ENCODE data around the gene CCDC134.

Gene CCDC134

DNA sequence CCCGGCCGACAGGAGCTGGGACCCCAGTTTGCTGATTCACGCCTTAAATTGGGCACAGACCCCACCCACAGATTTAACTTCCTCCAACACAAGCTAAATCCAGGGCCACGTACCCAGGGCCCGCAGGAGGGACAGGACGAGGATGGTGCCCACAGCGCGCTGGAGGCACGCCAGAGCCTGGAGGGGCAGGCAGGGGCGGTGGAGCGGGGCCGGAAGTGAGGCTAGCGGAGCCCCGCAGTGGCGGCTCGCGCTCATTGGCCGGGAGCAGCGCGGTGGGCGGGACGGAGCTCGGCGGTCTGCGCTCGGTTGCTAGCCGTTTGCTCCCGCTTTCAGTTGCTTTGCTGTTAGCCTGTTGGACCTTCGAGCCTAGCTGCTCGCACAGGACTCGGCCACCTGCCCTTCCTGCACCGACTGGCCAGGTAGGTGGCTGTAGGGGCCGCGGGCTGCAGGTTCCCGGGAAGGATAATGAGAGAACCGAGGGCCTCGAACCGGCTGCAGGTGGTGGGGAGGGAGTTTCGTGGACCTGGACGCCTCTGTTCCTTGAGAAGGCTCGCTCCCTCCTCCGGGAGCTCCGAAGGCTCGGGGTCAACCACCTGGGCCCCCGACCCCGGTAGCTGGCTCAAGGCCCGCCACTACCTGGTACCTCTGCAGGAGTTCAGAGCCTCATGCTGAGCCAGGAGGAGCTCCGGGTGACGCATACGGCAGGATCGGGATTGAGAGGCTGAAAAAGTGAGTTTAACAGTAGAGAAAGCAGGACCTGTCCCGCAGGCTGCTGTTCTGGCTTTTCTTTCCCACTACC lies at the start of gene CCDC134:
Gene CCDC134, plus strand, starts transcription at position 332 of the 799 bp plus-strand sequence. CDS start 8,212 bp downstream, outside the sequence.
- peak; percentile 84 for DNase-seq

DNA sequence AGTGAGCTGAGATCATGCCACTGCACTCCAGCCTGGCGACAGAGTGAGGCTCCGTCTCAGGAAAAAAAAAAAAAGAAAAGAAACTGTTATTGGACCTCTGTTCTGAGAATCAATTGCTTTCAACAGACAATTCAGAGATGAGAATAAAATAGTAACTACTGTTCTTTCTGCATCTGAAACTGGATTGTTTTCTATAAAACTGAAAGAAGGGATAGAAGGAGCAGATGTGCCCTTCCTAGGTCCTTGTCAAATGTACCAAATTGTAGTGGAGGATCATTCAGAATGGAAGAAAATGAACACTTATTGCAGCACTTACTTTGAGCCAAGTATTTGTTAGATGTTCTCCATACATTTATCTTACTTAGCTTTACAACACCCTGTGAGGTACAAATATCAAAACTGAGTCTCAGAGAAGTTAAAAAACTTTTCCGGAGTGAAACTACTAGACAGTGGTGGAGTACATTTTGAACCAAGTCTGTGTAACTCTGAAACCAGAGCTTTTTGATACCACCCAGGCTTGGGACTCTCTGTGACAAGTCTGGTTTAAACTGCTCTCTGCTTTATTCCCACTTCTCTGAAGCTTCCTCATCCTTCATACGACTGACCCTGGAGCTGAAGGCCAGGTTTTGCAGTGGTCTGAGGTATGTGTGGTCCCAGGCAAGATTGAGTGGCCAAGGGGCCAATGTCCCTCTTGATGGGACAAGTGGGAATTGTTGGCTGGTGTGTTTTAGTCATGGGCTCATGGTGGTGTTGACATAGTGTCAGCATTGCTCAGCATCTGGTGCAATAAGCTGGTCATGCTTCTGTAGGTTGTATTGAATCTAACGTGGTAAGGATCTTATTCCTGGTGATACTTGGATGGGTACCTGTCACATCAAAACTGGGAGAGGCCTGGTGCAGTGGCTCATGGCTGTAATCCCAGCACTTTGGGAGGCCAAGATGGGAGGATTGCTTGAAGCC lies 48.2 kb upstream of the CCDC134 start:
- DNase-seq: no peak

DNA sequence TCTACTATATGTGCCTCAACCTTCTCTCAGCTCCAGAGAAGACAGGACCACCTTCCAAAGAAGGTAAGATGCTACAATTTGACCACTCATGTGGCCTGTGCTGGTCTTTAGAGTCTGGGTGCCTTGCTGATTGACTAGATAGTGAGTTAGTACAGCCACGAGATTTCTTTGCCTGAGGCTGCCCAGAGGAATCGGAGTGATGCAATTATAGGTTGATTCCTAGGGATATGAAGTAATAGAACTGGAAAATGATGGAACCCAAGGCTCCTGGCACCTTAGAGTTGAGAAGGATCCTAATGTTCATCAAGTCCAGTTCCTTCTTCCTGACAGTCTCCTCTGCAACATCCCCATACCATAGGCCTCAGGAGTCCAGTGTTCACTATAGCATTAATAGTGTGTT lies 46.5 kb upstream of the CCDC134 start:
- DNase-seq: no peak

- peak; percentile 6 for DNase-seq
These were observed 43.0 kb upstream of the CCDC134 start for GRCh38 chr22:41757502-41757901.

DNA sequence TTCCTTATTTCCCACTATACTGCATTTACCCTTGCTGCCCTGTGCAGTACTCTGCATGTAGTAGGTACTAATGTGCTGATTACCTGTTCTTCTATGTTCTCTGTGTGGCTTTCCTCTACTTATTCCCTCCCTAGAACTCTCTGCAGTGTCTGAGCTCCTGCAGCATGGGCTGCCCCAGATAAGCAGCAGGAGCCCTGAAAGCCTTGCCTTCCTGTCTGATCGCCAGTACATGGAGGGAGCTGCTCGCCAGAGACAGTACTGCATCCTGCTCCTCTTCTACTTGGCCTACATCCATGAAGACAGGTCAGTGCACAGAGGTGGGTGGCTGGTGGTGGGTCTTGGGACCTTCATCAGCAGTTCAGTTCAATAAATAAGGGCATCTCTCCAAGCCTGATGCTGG lies 42.2 kb upstream of the CCDC134 start:
- no peak for DNase-seq

- DNase-seq: peak; percentile 98
These were observed 37.3 kb upstream of the CCDC134 start for GRCh38 chr22:41762980-41763779.

GRCh38 chr22:41766476-41766875 lies 34.0 kb upstream of the CCDC134 start:
- DNase-seq: no peak

DNA sequence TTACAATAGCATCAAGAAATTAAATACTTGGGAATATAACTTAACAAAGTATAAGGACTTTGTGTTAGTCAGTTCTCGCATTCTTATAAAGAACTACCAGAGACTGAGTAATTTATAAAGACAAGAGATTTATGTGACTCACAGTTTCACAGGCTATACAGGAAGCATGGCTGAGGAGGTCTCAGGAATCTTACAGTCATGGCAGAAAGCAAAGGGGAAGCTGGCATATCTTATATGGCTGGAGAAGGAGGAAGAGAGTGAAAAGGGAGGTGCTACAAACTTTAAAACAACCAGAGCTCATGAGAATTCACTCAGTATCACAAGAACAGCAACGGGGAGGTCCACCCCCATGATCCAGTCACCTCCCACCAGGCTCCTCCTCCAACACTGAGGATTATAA lies 32.0 kb upstream of the CCDC134 start:
- DNase-seq: no peak

DNA sequence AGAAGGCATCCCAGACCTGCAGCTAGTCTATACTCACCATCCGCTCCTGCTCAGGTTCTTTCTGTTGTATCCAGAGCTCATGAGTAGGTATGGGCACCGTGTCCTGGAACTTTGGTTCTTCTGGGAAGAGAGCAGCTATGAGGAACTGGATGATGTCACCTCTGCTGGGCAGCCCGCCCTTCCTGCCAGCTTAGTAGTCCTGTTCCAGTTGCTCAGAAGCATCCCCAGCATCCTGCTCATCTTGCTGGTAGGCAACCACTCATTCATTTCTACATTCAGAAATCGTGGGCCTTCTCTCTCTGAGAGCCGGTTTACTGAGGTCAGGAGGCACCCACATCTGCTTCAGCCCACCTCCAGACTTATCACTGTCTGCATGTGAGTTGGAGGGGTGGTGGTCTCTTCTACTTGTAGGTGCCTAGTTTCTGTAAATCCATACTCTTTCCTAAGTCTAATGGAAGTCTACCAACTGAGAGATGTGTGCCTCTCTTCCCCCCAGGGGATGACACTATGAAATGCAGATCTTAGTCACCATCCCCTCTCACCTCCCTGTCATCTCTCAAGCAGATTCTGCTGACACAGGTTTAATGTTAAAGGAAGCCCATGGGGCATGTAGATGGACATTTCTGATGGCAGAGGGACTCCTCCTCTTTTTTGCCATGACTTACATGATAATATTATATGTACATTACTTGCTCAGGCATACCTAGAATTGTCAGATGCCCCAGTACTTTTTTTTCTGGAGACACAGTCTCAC lies 29.6 kb upstream of the CCDC134 start:
- DNase-seq: no peak

DNA sequence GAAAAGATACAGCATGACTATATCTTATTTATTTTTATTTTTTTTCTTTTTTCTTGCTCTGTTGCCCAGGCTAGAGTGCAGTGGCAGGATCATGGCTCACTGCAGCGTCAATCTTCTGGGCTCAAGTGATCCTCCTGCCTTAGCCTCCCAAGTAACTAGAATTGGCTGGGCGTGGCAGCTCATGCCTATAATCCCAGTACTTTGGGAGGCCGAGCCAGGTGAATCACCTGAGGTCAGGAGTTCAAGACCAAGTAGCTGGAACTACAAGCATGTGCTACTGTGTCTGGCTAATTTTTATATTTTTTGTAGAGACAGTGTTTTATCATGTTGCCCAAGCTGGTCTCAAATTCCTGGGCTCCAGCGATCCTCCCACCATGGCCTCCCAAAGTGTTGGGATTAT lies 28.3 kb upstream of the CCDC134 start:
- no peak for DNase-seq

- DNase-seq: no peak
These were observed 27.8 kb upstream of the CCDC134 start for GRCh38 chr22:41772645-41773044.

- no peak for DNase-seq
These were observed 25.1 kb upstream of the CCDC134 start for GRCh38 chr22:41775338-41775737.

- no peak for DNase-seq
These were observed 24.5 kb upstream of the CCDC134 start for GRCh38 chr22:41775976-41776375.

- no peak for DNase-seq
These were observed 24.1 kb upstream of the CCDC134 start for GRCh38 chr22:41776381-41776780.

DNA sequence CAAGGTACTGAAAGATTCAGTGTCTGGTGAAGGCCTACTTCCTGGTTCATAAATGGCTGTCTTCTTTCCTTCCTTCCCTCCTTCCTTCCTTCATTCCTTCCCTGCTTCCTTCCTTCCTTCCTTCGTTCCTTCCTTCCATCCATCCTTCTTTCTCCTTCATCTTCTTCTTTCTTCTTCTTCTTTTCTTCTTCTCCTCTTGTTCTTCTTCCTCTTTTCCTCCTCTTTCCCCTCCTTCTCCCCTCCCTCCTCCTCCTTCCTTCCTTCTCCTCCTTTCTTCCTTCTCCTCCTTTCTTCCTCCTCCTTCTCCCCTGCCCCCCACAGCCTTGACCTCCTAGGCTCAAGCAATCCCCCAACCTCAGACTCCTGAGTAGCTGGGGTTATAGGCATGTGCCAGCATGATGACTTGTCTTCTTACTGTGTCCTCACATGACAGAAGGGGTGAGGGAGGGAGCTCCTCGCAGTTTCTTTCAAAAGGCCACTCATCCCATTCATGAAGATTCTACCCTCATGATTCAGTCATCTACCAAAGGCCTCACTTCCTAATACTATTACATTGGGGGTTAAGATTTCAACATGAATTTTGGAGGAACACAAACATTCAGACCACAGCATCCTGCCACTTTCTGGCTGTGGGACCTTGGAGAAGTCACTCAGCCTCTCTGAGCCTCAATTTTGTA lies 22.6 kb upstream of the CCDC134 start:
- DNase-seq: no peak

GRCh38 chr22:41779929-41780505 lies 20.5 kb upstream of the CCDC134 start:
- no peak for DNase-seq

DNA sequence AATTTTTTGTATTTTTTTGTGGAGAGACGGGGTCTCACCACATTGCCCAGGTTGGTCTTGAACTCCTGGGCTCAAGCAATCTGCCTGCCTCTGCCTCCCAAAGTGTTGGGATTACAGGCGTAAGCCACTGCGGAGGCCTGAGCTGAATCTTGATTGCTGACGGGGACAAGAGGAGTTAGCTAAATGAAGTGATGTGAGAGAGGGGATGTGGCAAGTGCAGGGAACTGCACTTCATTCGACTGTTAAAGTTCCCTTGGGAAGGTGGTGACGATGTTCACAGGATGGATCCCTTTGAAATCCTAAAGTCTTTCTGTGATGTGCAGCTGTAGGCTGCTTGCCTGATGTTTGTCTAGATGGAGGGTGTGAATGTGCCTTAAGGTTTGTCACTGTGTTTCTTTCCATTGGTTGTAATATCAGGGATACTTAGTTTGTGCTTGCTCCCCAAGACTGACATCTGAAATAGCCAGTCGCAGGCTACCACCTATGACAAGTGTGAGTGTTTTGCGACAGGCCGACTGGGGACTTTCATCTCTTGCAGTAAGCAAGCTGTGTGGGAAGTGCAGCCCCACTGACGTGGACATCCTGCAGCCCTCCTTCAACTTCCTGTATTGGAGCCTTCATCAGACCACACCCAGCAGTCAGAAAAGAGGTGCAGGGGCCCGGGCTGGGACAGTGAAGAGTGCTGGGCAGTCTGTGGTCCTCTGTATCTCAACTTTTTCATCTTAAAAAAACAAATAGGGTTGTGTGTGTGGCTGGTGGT lies 19.6 kb upstream of the CCDC134 start:
- no peak for DNase-seq

DNA sequence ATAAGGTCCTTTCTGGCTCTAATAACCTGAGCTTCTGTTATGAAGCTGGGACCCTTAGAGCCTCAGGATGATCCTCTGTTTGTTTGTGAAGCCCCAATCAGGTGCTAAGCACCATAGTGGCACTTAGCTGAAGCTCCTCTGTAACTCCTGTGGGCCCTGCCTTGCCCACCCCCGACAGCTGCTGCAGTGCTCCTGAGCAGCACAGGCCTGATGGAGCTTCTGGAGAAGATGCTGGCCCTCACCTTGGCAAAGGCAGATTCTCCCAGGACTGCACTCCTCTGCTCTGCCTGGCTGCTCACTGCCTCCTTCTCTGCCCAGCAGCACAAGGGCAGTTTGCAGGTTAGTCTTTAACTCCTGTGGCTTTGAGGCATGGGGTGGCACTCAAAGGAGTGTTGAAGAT lies 19.0 kb upstream of the CCDC134 start:
- no peak for DNase-seq

- no peak for DNase-seq
These were observed 18.2 kb upstream of the CCDC134 start for GRCh38 chr22:41782316-41782715.

GRCh38 chr22:41782751-41783150 lies 17.7 kb upstream of the CCDC134 start:
- DNase-seq: no peak

Measured in NCI-H146 (cell line).